ENCODE measurements around the gene STK26. TPM values are rescaled to one million over a fixed set of nuclear protein-coding genes. Genes with fewer than 3 reads are reported as not detected.

Gene STK26
- total and polyA plus RNA-seq, 2 donors (not counting 1 experiment from before 2014, with no cell fraction given), result 12.4 to 32.1 TPM

- Histone ChIP-seq H3K4me1 (ENCODE audit: control insufficient read depth in 2 of 2, insufficient read depth in 2 of 2, low read length in 2 of 2) (peaks cover 0 to 15% of the 10 kb centered on the region in 2 donors), H3K4me2 (replicated peaks; ENCODE audit: low read depth, low read length, poor library complexity, severe bottlenecking) (no peak overlapping the region), H3K9ac (ENCODE audit: low read length) (no peak overlapping the region), H3K9me3 (ENCODE audit: control extremely low read depth in 1 of 3, control insufficient read depth in 2 of 3, insufficient read depth in 1 of 3, low read length in 2 of 3) (no peaks in the 10 kb centered on the region), H3K27ac (ENCODE audit: low read length in 2 of 2) (no peak overlapping the region), H3K27me3 (replicated peaks in 1 of 4; ENCODE audit: control extremely low read depth in 1 of 4, control insufficient read depth in 3 of 4, insufficient read depth in 4 of 4, low read length in 3 of 4) (no peaks in the 10 kb centered on the region), H3K4me3 (ENCODE audit: control extremely low read depth in 1 of 5, extremely low read depth in 1 of 5, insufficient read depth in 1 of 5, low read depth in 2 of 5, low read length in 4 of 5) (no peak overlapping the region), H3K79me2 (ENCODE audit: control insufficient read depth, insufficient read depth, low read length) (peaks cover 54% of the 10 kb centered on the region), H4K20me1 (ENCODE audit: control insufficient read depth, insufficient read depth, low read length, poor library complexity, severe bottlenecking) (no peaks in the 10 kb centered on the region), H3K36me3 (replicated peaks in 1 of 2; ENCODE audit: control extremely low read depth in 1 of 2, control insufficient read depth in 1 of 2, extremely low read depth in 1 of 2, insufficient read depth in 2 of 2, low read length in 1 of 2) (no peaks in the 10 kb centered on the region), H2AFZ (ENCODE audit: insufficient read depth, low read depth, low read length, poor library complexity, severe bottlenecking) (no peak overlapping the region)
- ChIA-PET POLR2A (interaction anchor here (0.6 kb wide), 1 partner anchor 102 kb away, joined by 7 read pairs; no protein-coding TSS in a partner anchor), CTCF (interaction anchor here (0.6 to 0.8 kb wide), 3 partner anchors 82 to 255 kb away, joined by 3 to 5 read pairs (median 5); no protein-coding TSS in a partner anchor)
- WGBS (ENCODE audit: insufficient coverage), result 92% methylated on average over 2 of the region's 5 CpGs
- no peak overlapping the region for H3K27ac Mint-ChIP-seq
- H3K4me1 Mint-ChIP-seq, result peaks cover 55% of the 10 kb centered on the region
- ATAC-seq (ENCODE audit: low read depth) (no peak), DNase-seq (no peak)
- no peak overlapping the region for H3K4me3 Mint-ChIP-seq
- no peak for TF ChIP-seq CTCF (IDR thresholded peaks at IDR 0.05)
- no peak for TF ChIP-seq EZH2 (IDR thresholded peaks at IDR 0.05; ENCODE audit: borderline replicate concordance, insufficient read depth, low read depth, low read length, poor library complexity, severe bottlenecking)
- intact Hi-C loops (cut with micrococcal nuclease), result no loop called here
- no peaks in the 10 kb centered on the region for H3K9me3 Mint-ChIP-seq (ENCODE audit: insufficient read depth)
- H3K27me3 Mint-ChIP-seq, result no peaks in the 10 kb centered on the region
These were observed 14.4 kb downstream of the STK26 start for GRCh38 chrX:132037479-132037993.

- no peak overlapping the region for H2AFZ ChIP-seq (ENCODE audit: insufficient read depth, low read depth, low read length, poor library complexity, severe bottlenecking)
- no peak for ATAC-seq (ENCODE audit: low read depth)
- no peaks in the 10 kb centered on the region for H3K9me3 ChIP-seq (ENCODE audit: control extremely low read depth in 1 of 3, control insufficient read depth in 2 of 3, insufficient read depth in 1 of 3, low read length in 2 of 3)
- H3K27ac Mint-ChIP-seq, result no peak overlapping the region
- no peaks in the 10 kb centered on the region for H3K36me3 ChIP-seq (replicated peaks in 1 of 2; ENCODE audit: control extremely low read depth in 1 of 2, control insufficient read depth in 1 of 2, extremely low read depth in 1 of 2, insufficient read depth in 2 of 2, low read length in 1 of 2)
- no peak overlapping the region for H3K9ac ChIP-seq (ENCODE audit: low read length)
- POLR2A ChIA-PET, result no interaction called here
- H3K4me2 ChIP-seq (replicated peaks; ENCODE audit: low read depth, low read length, poor library complexity, severe bottlenecking), result no peak overlapping the region
- no peaks in the 10 kb centered on the region for H3K27me3 Mint-ChIP-seq
- H3K9me3 Mint-ChIP-seq (ENCODE audit: insufficient read depth), result no peaks in the 10 kb centered on the region
- H3K27me3 ChIP-seq (replicated peaks in 1 of 4; ENCODE audit: control extremely low read depth in 1 of 4, control insufficient read depth in 3 of 4, insufficient read depth in 4 of 4, low read length in 3 of 4), result no peaks in the 10 kb centered on the region
- H4K20me1 ChIP-seq (ENCODE audit: control insufficient read depth, insufficient read depth, low read length, poor library complexity, severe bottlenecking), result no peaks in the 10 kb centered on the region
- peaks cover 0 to 6% of the 10 kb centered on the region in 2 donors for H3K4me1 ChIP-seq (ENCODE audit: control insufficient read depth in 2 of 2, insufficient read depth in 2 of 2, low read length in 2 of 2)
- peaks cover 45% of the 10 kb centered on the region for H3K79me2 ChIP-seq (ENCODE audit: control insufficient read depth, insufficient read depth, low read length)
- WGBS (ENCODE audit: insufficient coverage), result no CpG with 5 or more reads among the region's 2 CpGs
- H3K4me3 Mint-ChIP-seq, result no peak overlapping the region
- peaks cover 45% of the 10 kb centered on the region for H3K4me1 Mint-ChIP-seq
- intact Hi-C loops (cut with micrococcal nuclease), result no loop called here
- no peak overlapping the region for H3K27ac ChIP-seq (ENCODE audit: low read length in 2 of 2)
- DNase-seq, result no peak
- CTCF ChIA-PET, result no interaction called here
- TF ChIP-seq EZH2 (IDR thresholded peaks at IDR 0.05; ENCODE audit: borderline replicate concordance, insufficient read depth, low read depth, low read length, poor library complexity, severe bottlenecking) (no peak), CTCF (IDR thresholded peaks at IDR 0.05) (no peak)
- H3K4me3 ChIP-seq (ENCODE audit: control extremely low read depth in 1 of 5, extremely low read depth in 1 of 5, insufficient read depth in 1 of 5, low read depth in 2 of 5, low read length in 4 of 5), result no peak overlapping the region
These were observed 17.0 kb downstream of the STK26 start for GRCh38 chrX:132040066-132040465.
